GM23338 (cell line): ENCODE data around the gene ACAD8. TPM values are rescaled to one million over a fixed set of nuclear protein-coding genes. Genes with fewer than 3 reads are reported as not detected.

ENCODE experiments used
- ATAC-seq: fragments of 200-7000 bp; cut with Tn5 transposase; 3 replicates; pipeline ENCODE4 v1.9.1; 2020
- DNase-seq: peaks from one replicate; pipeline ENCODE4 v3.0.0-alpha.2; 2015; ENCODE audit warnings: low spot score
- H2AFZ ChIP-seq: fragments of 200-600 bp; sonication (generic); 2 replicates; pipeline ENCODE4 v1.8.0; 2016; ENCODE audit warnings: antibody characterized with exemption, mild to moderate bottlenecking, moderate library complexity
- H3F3A ChIP-seq: fragments of 200-600 bp; sonication (generic); replicated peaks from 2 replicates; pipeline ENCODE4 v1.8.0; 2017; ENCODE audit warnings: antibody characterized with exemption, mixed run types, low read depth
- H3K27ac ChIP-seq: fragments of 200-600 bp; sonication (generic); 2 replicates; pipeline ENCODE4 v1.6.1; 2016; ENCODE audit warnings: low read depth
- H3K27me3 ChIP-seq: fragments of 200-600 bp; sonication (generic); 2 replicates; pipeline ENCODE4 v1.8.0; 2016; ENCODE audit warnings: mild to moderate bottlenecking, mixed run types, moderate library complexity; ENCODE audit not compliant: insufficient read depth
- H3K36me3 ChIP-seq: fragments of 200-600 bp; sonication (generic); 2 replicates; pipeline ENCODE4 v1.8.0; 2016; ENCODE audit warnings: mild to moderate bottlenecking; ENCODE audit not compliant: insufficient read depth
- H3K4me1 ChIP-seq: fragments of 200-600 bp; sonication (generic); 2 replicates; pipeline ENCODE4 v1.8.0; 2016; ENCODE audit warnings: mild to moderate bottlenecking, moderate library complexity; ENCODE audit not compliant: insufficient read depth
- H3K4me2 ChIP-seq: fragments of 200-600 bp; sonication (generic); 2 replicates; pipeline ENCODE4 v1.7.1; 2017; ENCODE audit warnings: mixed run types
- H3K4me3 ChIP-seq: fragments of 200-600 bp; sonication (generic); 2 replicates; pipeline ENCODE4 v1.6.1; 2016; ENCODE audit warnings: mixed run types
- H3K79me2 ChIP-seq: fragments of 200-600 bp; sonication (generic); replicated peaks from 2 replicates; pipeline ENCODE4 v1.8.0; 2017; ENCODE audit warnings: mild to moderate bottlenecking; ENCODE audit not compliant: insufficient read depth
- H3K9me2 ChIP-seq: fragments of 200-600 bp; sonication (generic); 2 replicates; pipeline ENCODE4 v1.8.0; 2017; ENCODE audit not compliant: insufficient read depth
- H4K20me1 ChIP-seq: fragments of 200-600 bp; sonication (generic); replicated peaks from 2 replicates; pipeline ENCODE4 v1.8.0; 2017; ENCODE audit warnings: mild to moderate bottlenecking; ENCODE audit not compliant: insufficient read depth
- H3K27ac Mint-ChIP-seq: 2 replicates; pipeline ENCODE4 v1.8.0; 2020; ENCODE audit warnings: inconsistent platforms, mild to moderate bottlenecking, moderate library complexity, mixed read lengths
- H3K27me3 Mint-ChIP-seq: 3 replicates; pipeline ENCODE4 v1.8.0; 2022; ENCODE audit warnings: low read depth, mild to moderate bottlenecking, moderate library complexity, mixed read lengths, inconsistent platforms; ENCODE audit not compliant: insufficient read depth, poor library complexity
- H3K36me3 Mint-ChIP-seq: 3 replicates; pipeline ENCODE4 v1.8.0; 2021; ENCODE audit warnings: low read depth, mild to moderate bottlenecking, inconsistent platforms, moderate library complexity, mixed read lengths
- H3K4me1 Mint-ChIP-seq: 3 replicates; pipeline ENCODE4 v1.8.0; 2020; ENCODE audit warnings: mild to moderate bottlenecking, inconsistent platforms, mixed read lengths
- H3K4me3 Mint-ChIP-seq: 3 replicates; pipeline ENCODE4 v1.8.0; 2021; ENCODE audit warnings: moderate library complexity, mild to moderate bottlenecking, inconsistent platforms, mixed read lengths
- H3K9me3 Mint-ChIP-seq: 3 replicates; pipeline ENCODE4 v1.8.0; 2020; ENCODE audit warnings: moderate library complexity, mild to moderate bottlenecking, inconsistent platforms, mixed read lengths
- ETS1 ChIP-seq: IDR thresholded peaks from 2 replicates; pipeline ENCODE4 v1.6.1; 2016; ENCODE audit warnings: antibody characterized with exemption
- EZH2 ChIP-seq: fragments of 200-600 bp; sonication (generic); IDR thresholded peaks from one replicate; pipeline ENCODE4 v1.8.0; 2017; ENCODE audit warnings: antibody characterized with exemption, mild to moderate bottlenecking, low read depth; ENCODE audit not compliant: unreplicated experiment
- EZH2phosphoT487 ChIP-seq: fragments of 200-600 bp; sonication (generic); IDR thresholded peaks from one replicate; pipeline ENCODE4 v1.8.1; 2018; ENCODE audit warnings: antibody characterized with exemption; ENCODE audit not compliant: unreplicated experiment
- JUNB ChIP-seq: IDR thresholded peaks from one replicate; pipeline ENCODE4 v1.6.1; 2016; ENCODE audit warnings: antibody characterized with exemption; ENCODE audit not compliant: unreplicated experiment
- POLR2AphosphoS5 ChIP-seq: IDR thresholded peaks from 2 replicates; pipeline ENCODE4 v1.6.1; 2016; ENCODE audit warnings: antibody characterized with exemption, low read depth
- STAT1 ChIP-seq: IDR thresholded peaks from one replicate; pipeline ENCODE4 v1.6.1; 2016; ENCODE audit warnings: antibody characterized with exemption; ENCODE audit not compliant: unreplicated experiment
- polyA plus RNA-seq: library from polyadenylated mRNA; unstranded; fragments of >200 nt; fragmentation: Nextera tagmentation; extraction: Ambion mirVana; gene quantifications from 2 replicates; pipeline ENCODE4 v1.2.1, GENCODE V29; 2016
- total RNA-seq: library from RNA; depleted of rRNA; stranded (reverse); fragments of >200 nt; shearing (Covaris generic); gene quantifications from 2 replicates; pipeline ENCODE4 v1.2.3, GENCODE V29; 2014
- TF ChIP-seq, protein P1 (sequence below): fragments of 250-450 bp; sonication (Bioruptor Pico); IDR thresholded peaks from 2 replicates; pipeline ENCODE4 v1.5.0; 2020; ENCODE audit warnings: mild to moderate bottlenecking, moderate library complexity

The ACAD8 gene
- total and polyA plus RNA-seq, 2 experiments from 2014 or later = 43.2 to 65.4 TPM

GRCh38 chr11:134266440-134266839 is 13.1 kb downstream of the ACAD8 start:
- ATAC-seq (no peak), DNase-seq (no peak)
- 0 out of 2 replicates have a peak, but pooled peaks cover 4% of the 10 kb centered on the region for H4K20me1 ChIP-seq
- H3K4me2 ChIP-seq = peak overlapping the region; percentile 38; the same call in 1 of the 2 replicates
- no peak for TF ChIP-seq JUNB
- TF ChIP-seq STAT1 = no peak
- no peak for TF ChIP-seq EZH2
- no peak for TF ChIP-seq EZH2phosphoT487
- Mint-ChIP-seq H3K36me3 (peaks cover 44% of the 10 kb centered on the region), H3K9me3 (no peaks in the 10 kb centered on the region), H3K27me3 (peaks cover 15% of the 10 kb centered on the region), H3K4me1 (peaks cover 63% of the 10 kb centered on the region), H3K27ac (no peak overlapping the region; the same call in 1 of the 2 replicates), H3K4me3 (peak overlapping the region; percentile 2; the same call in 1 of the 3 replicates)
- peak overlapping the region; percentile 46 for H3K27ac ChIP-seq
- peaks cover 48% of the 10 kb centered on the region for H3K4me1 ChIP-seq
- H3F3A ChIP-seq = no peaks in the 10 kb centered on the region
- H3K27me3 ChIP-seq = no peaks in the 10 kb centered on the region
- H2AFZ ChIP-seq = no peak overlapping the region
- H3K79me2 ChIP-seq = peaks cover 64% of the 10 kb centered on the region
- H3K36me3 ChIP-seq = peaks cover 19% of the 10 kb centered on the region
- H3K9me2 ChIP-seq = no peaks in the 10 kb centered on the region
- no peak overlapping the region for H3K4me3 ChIP-seq

DNA sequence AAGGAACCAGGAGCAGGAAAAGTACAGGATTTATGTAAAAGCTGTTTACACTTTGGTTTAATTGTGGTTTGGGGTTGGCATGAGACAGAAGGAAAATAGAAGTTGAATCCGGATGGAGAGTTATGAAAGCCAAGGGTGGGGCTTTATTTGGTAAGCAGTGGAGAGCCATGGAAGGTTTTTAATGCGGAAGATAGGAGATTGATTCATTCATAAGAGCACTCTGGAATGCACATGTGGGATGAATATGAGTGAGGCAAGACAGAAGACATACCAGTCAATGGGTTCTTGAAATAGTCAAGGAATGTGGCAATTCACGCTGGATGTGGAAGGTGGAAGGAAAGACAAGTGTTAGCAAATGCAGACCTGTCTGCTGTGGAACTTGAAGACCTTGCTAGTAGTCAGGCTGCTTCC is 13.5 kb downstream of the ACAD8 start:
- Histone ChIP-seq H3K4me3 (no peak overlapping the region), H3K79me2 (peaks cover 68% of the 10 kb centered on the region), H3K4me1 (peaks cover 52% of the 10 kb centered on the region), H2AFZ (no peak overlapping the region), H3K36me3 (peaks cover 16% of the 10 kb centered on the region), H3K27ac (peak overlapping the region; percentile 46), H3F3A (0 out of 2 replicates have a peak, but pooled peaks cover 2% of the 10 kb centered on the region), H3K9me2 (no peaks in the 10 kb centered on the region), H3K4me2 (peak overlapping the region; percentile 38; the same call in 1 of the 2 replicates), H3K27me3 (no peaks in the 10 kb centered on the region), H4K20me1 (0 out of 2 replicates have a peak, but pooled peaks cover 4% of the 10 kb centered on the region)
- peak; percentile 44 for DNase-seq
- H3K4me1 Mint-ChIP-seq = peaks cover 67% of the 10 kb centered on the region
- H3K27ac Mint-ChIP-seq = peak overlapping the region; percentile 81
- peak overlapping the region; percentile 2; the same call in 1 of the 3 replicates for H3K4me3 Mint-ChIP-seq
- peak; percentile 15 for ATAC-seq
- H3K27me3 Mint-ChIP-seq = peaks cover 15% of the 10 kb centered on the region
- H3K36me3 Mint-ChIP-seq = peaks cover 44% of the 10 kb centered on the region
- H3K9me3 Mint-ChIP-seq = no peaks in the 10 kb centered on the region
- TF ChIP-seq JUNB (no peak), EZH2 (no peak), POLR2AphosphoS5 (no peak), EZH2phosphoT487 (no peak), STAT1 (no peak), ETS1 (no peak)

DNA sequence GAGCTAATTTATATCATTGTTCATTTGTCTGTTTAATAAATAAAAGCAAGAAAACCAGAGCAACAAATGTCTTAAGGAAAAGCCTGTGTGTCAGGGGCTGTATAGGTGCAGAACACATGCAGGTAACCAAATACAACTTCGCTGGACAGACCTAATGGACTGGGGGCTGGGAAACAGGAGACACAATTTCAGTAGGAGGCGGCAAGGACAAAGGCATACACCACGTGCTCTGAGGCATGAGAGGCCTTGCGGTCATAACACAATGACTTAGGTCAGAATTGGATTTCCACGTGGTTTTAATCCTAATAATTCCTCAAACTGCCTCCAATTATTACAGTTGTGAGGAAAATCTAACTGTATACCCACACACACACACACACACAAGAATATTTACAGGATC is 14.1 kb downstream of the ACAD8 start:
- peak overlapping the region; percentile 81 for H3K27ac Mint-ChIP-seq

More for the DNA sequence above, 14.1 kb downstream of the ACAD8 start:
- Mint-ChIP-seq H3K36me3 (peaks cover 41% of the 10 kb centered on the region), H3K27me3 (peaks cover 15% of the 10 kb centered on the region), H3K4me3 (no peak overlapping the region), H3K4me1 (peaks cover 71% of the 10 kb centered on the region), H3K9me3 (no peaks in the 10 kb centered on the region)
- no peaks in the 10 kb centered on the region for H3K9me2 ChIP-seq
- TF ChIP-seq, protein P1, sequence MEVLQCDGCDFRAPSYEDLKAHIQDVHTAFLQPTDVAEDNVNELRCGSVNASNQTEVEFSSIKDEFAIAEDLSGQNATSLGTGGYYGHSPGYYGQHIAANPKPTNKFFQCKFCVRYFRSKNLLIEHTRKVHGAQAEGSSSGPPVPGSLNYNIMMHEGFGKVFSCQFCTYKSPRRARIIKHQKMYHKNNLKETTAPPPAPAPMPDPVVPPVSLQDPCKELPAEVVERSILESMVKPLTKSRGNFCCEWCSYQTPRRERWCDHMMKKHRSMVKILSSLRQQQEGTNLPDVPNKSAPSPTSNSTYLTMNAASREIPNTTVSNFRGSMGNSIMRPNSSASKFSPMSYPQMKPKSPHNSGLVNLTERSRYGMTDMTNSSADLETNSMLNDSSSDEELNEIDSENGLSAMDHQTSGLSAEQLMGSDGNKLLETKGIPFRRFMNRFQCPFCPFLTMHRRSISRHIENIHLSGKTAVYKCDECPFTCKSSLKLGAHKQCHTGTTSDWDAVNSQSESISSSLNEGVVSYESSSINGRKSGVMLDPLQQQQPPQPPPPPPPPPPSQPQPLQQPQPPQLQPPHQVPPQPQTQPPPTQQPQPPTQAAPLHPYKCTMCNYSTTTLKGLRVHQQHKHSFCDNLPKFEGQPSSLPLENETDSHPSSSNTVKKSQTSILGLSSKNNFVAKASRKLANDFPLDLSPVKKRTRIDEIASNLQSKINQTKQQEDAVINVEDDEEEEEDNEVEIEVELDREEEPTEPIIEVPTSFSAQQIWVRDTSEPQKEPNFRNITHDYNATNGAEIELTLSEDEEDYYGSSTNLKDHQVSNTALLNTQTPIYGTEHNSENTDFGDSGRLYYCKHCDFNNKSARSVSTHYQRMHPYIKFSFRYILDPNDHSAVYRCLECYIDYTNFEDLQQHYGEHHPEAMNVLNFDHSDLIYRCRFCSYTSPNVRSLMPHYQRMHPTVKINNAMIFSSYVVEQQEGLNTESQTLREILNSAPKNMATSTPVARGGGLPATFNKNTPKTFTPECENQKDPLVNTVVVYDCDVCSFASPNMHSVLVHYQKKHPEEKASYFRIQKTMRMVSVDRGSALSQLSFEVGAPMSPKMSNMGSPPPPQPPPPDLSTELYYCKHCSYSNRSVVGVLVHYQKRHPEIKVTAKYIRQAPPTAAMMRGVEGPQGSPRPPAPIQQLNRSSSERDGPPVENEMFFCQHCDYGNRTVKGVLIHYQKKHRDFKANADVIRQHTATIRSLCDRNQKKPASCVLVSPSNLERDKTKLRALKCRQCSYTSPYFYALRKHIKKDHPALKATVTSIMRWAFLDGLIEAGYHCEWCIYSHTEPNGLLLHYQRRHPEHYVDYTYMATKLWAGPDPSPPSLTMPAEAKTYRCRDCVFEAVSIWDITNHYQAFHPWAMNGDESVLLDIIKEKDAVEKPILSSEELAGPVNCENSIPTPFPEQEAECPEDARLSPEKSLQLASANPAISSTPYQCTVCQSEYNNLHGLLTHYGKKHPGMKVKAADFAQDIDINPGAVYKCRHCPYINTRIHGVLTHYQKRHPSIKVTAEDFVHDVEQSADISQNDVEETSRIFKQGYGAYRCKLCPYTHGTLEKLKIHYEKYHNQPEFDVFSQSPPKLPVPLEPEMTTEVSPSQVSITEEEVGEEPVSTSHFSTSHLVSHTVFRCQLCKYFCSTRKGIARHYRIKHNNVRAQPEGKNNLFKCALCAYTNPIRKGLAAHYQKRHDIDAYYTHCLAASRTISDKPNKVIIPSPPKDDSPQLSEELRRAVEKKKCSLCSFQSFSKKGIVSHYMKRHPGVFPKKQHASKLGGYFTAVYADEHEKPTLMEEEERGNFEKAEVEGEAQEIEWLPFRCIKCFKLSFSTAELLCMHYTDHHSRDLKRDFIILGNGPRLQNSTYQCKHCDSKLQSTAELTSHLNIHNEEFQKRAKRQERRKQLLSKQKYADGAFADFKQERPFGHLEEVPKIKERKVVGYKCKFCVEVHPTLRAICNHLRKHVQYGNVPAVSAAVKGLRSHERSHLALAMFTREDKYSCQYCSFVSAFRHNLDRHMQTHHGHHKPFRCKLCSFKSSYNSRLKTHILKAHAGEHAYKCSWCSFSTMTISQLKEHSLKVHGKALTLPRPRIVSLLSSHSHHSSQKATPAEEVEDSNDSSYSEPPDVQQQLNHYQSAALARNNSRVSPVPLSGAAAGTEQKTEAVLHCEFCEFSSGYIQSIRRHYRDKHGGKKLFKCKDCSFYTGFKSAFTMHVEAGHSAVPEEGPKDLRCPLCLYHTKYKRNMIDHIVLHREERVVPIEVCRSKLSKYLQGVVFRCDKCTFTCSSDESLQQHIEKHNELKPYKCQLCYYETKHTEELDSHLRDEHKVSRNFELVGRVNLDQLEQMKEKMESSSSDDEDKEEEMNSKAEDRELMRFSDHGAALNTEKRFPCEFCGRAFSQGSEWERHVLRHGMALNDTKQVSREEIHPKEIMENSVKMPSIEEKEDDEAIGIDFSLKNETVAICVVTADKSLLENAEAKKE = no peak
- H3K79me2 ChIP-seq = peaks cover 71% of the 10 kb centered on the region
- H3K4me3 ChIP-seq = no peak overlapping the region
- H3K4me2 ChIP-seq = peak overlapping the region; percentile 38
- DNase-seq = no peak
- H3K36me3 ChIP-seq = peaks cover 16% of the 10 kb centered on the region
- H2AFZ ChIP-seq = no peak overlapping the region
- H4K20me1 ChIP-seq = 0 out of 2 replicates have a peak, but pooled peaks cover 4% of the 10 kb centered on the region
- peaks cover 58% of the 10 kb centered on the region for H3K4me1 ChIP-seq
- ATAC-seq = peak; percentile 21
- no peaks in the 10 kb centered on the region for H3K27me3 ChIP-seq
- peak overlapping the region; percentile 46 for H3K27ac ChIP-seq
- H3F3A ChIP-seq = 0 out of 2 replicates have a peak, but pooled peaks cover 8% of the 10 kb centered on the region
